AG09319 (cell line): Measurements from ENCODE around the gene CLIC6.

ENCODE experiments used
- DNase-seq: peaks from one replicate; pipeline ENCODE4 v3.0.0-alpha.2; 2010; ENCODE audit warnings: low read depth; ENCODE audit errors: extremely low read depth
- CTCF ChIP-seq: IDR thresholded peaks from 2 replicates; pipeline ENCODE4 v1.5.1; 2011; ENCODE audit warnings: low read depth, mild to moderate bottlenecking, inconsistent platforms, low read length, moderate library complexity

Gene CLIC6

DNA sequence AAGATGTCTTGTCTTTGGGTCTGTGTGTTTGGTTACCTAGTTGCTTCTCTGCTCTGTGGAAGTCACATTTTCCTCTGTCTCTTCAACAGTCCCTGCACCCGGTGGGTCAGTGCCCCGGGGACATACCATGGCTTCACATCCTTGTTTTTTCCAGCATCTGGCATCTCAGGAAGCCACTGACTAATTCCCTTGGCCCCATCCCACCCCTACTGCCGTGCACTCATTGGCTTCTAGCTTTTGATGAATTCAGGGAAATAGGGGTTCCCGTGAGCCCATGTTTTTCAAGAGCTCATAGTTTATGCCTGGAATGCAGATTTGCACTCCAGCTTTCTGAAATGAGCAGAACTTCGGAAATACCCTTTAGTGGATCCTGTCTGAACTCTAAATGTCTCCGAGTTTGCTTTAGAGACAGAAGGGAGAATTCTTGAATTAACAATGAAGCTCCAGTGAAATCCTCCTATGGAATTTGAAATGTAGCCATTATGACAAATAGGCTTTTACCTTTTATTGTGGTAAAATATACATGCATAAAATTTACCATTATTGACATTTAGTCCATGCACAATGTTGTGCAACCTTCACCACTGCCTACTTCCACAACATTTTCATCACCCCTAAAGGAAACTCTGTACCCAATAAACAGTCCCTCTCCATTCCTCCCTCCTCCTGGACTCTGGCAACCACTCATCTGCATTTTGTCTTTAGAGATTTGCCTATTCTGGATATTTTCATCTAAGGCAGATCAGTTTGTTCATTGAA lies 67.5 kb downstream of the CLIC6 start:
- DNase-seq, result no peak
- TF ChIP-seq CTCF, result no peak

GRCh38 chr21:34737115-34737514 lies 68.3 kb downstream of the CLIC6 start:
- DNase-seq, result no peak
- no peak for TF ChIP-seq CTCF

- DNase-seq, result no peak
- no peak for TF ChIP-seq CTCF
Observed at GRCh38 chr21:34740198-34740597, 71.4 kb downstream of the CLIC6 start.

- no peak for TF ChIP-seq CTCF
- DNase-seq, result no peak
Observed at GRCh38 chr21:34743285-34743684, 74.5 kb downstream of the CLIC6 start.

GRCh38 chr21:34743831-34744230 lies 75.0 kb downstream of the CLIC6 start:
- peak; percentile 65 for DNase-seq
- no peak for TF ChIP-seq CTCF

- DNase-seq, result no peak
Observed at GRCh38 chr21:34744801-34745200, 76.0 kb downstream of the CLIC6 start.

More at GRCh38 chr21:34744801-34745200, 76.0 kb downstream of the CLIC6 start:
- TF ChIP-seq CTCF, result no peak
